Fibroblast of mammary gland (primary cell): ENCODE results near the gene RITA1.

ENCODE experiments used
- DNase-seq: peaks from one replicate; pipeline ENCODE4 v3.0.0-alpha.2; 2010; ENCODE audit warnings: low read depth
- H3K4me3 ChIP-seq: 2 replicates; pipeline ENCODE4 v1.5.1; 2011; ENCODE audit warnings: low read depth, mild to moderate bottlenecking, low read length, moderate library complexity; ENCODE audit not compliant: control insufficient read depth
- CTCF ChIP-seq: conservative IDR thresholded peaks from 2 replicates; pipeline ENCODE4 v1.5.1; 2011; ENCODE audit warnings: low read depth, low read length, inconsistent platforms; ENCODE audit not compliant: control insufficient read depth, insufficient read depth

RITA1 gene

GRCh38 chr12:113184900-113185179, 681 bp upstream of the RITA1 start:
- H3K4me3 ChIP-seq, result peak overlapping the region; percentile 83
- no peak for TF ChIP-seq CTCF
- DNase-seq, result peak; percentile 88

GRCh38 chr12:113186033-113186365, 478 bp downstream of the RITA1 start:
- peak overlapping the region; percentile 83 for H3K4me3 ChIP-seq

GRCh38 chr12:113186666-113187325, 1.3 kb downstream of the RITA1 start:
- H3K4me3 ChIP-seq, result peak overlapping the region; percentile 83
- DNase-seq, result no peak
- TF ChIP-seq CTCF, result no peak

More at GRCh38 chr12:113186033-113186365, 478 bp downstream of the RITA1 start:
- DNase-seq, result peak; percentile 34
- no peak for TF ChIP-seq CTCF

- no peak for DNase-seq
Measured at GRCh38 chr12:113189361-113189760, 3.8 kb downstream of the RITA1 start.

GRCh38 chr12:113190761-113191160, 5.2 kb downstream of the RITA1 start:
- TF ChIP-seq CTCF, result no peak
- DNase-seq, result peak; percentile 55
- H3K4me3 ChIP-seq, result no peak overlapping the region

More at GRCh38 chr12:113189361-113189760, 3.8 kb downstream of the RITA1 start:
- no peak overlapping the region for H3K4me3 ChIP-seq
- no peak for TF ChIP-seq CTCF

GRCh38 chr12:113191227-113191626, 5.7 kb downstream of the RITA1 start:
- no peak overlapping the region for H3K4me3 ChIP-seq
- DNase-seq, result no peak
- TF ChIP-seq CTCF, result no peak

- TF ChIP-seq CTCF, result no peak
- H3K4me3 ChIP-seq, result no peak overlapping the region
- DNase-seq, result peak; percentile 74
Measured at GRCh38 chr12:113194971-113195391, 9.5 kb downstream of the RITA1 start.
